Ovary (tissue), 9 donors: ENCODE measurements around the gene KCNJ12. TPM values are rescaled to one million over a fixed set of nuclear protein-coding genes. Genes with fewer than 3 reads are reported as not detected.

ENCODE experiments used
- DNase-seq, 5 donors: peaks; one replicate each; pipeline ENCODE4 v3.0.0-alpha.2; 2019 to 2020
- H3K27ac ChIP-seq, 2 donors: fragments of 200-600 bp; one replicate each; pipeline versions ENCODE4 v1.5.1 to v1.8.0; 2019 to 2022
- H3K27me3 ChIP-seq: fragments of 200-600 bp; one replicate; pipeline ENCODE4 v1.8.0; 2022
- H3K36me3 ChIP-seq: fragments of 200-600 bp; sonication (generic); one replicate; pipeline ENCODE4 v1.5.1; 2019
- H3K4me1 ChIP-seq: one replicate; pipeline ENCODE4 v1.8.1; 2013; ENCODE audit warnings: mild to moderate bottlenecking, moderate library complexity; ENCODE audit not compliant: insufficient read depth
- H3K4me3 ChIP-seq: fragments of 200-600 bp; sonication (generic); one replicate; pipeline ENCODE4 v1.5.1; 2017
- H3K9me3 ChIP-seq, 2 donors: fragments of 200-600 bp in 1 of 2; sonication (generic) in 1 of 2; one replicate each; pipeline versions ENCODE4 v1.5.1 to v1.8.1; 2013 to 2019; ENCODE audit warnings: mild to moderate bottlenecking in 1 of 2, moderate library complexity in 1 of 2
- CTCF ChIP-seq, 3 donors: fragments of 450-650 bp in 2 of 3; fragments of 200-600 bp in 1 of 3; IDR thresholded peaks; one replicate each; pipeline versions ENCODE4 v1.5.1 to v1.8.0; 2016 to 2022; ENCODE audit warnings: antibody characterized with exemption in 3 of 3, mild to moderate bottlenecking in 1 of 3
- EP300 ChIP-seq: sonication (generic); formaldehyde crosslinking; IDR thresholded peaks from one replicate; pipeline ENCODE4 v1.6.1; 2017; ENCODE audit warnings: antibody characterized with exemption
- POLR2A ChIP-seq: fragments of 450-650 bp; IDR thresholded peaks from one replicate; pipeline ENCODE4 v1.6.1; 2017; ENCODE audit warnings: antibody characterized with exemption, mild to moderate bottlenecking, moderate library complexity
- WGBS, 3 donors: extraction: QIAGEN DNeasy Blood & Tissue Kit in 1 of 3; methylation state at CpG; one replicate each; pipeline versions ENCODE4 v1.1.5 to v1.1.7; 2013 to 2017; 5-methylcytosine and 5-hydroxymethylcytosine counted together
- intact Hi-C, 4 donors: fragments of 100-400 bp; cut with DNase I; formaldehyde crosslinking; loops; one replicate each; pipeline versions ENCODE4 v1.11.0 to v1.15.1; 2022 to 2023
- polyA plus RNA-seq, 2 donors: library from polyadenylated mRNA; stranded (reverse); fragments of 200-250 nt in 1 of 2; fragments of 350-450 nt in 1 of 2; fragmentation: Illumina TruSeq in 1 of 2; extraction: RNeasy Lipid Tissue Mini Kit (QIAGEN cat#74804) in 1 of 2; gene quantifications; one replicate each; pipeline ENCODE4 v1.2.3, GENCODE V29; 2013 to 2014
- total RNA-seq, 7 donors: library from RNA; depleted of rRNA in 2 of 7; stranded (reverse); fragments of >200 nt in 2 of 7; fragmentation: NEBNext Ultra II Directional in 3 of 7; extraction: Animal tissue kit (Norgen Biotek cat#: 25700) in 3 of 7; gene quantifications; one replicate each; pipeline versions ENCODE4 v1.1.0 to v1.2.4, GENCODE V29; 2016 to 2023
- donor health status: DM: no; HTN: no; CAD: no; lungs with moderate emphysema.
- donor health status: DM: no; HTN: no; CAD: no.
- donor health status: Bipolar disorder and iron deficiency.
- donor health status: DM: yes; HTN: yes; CAD: no.
- donor health status: DM: no; HTN: no; CAD: no.
- donor health status: DM: yes; HTN: yes; CAD: no.

Gene KCNJ12
- total and polyA plus RNA-seq, 9 donors = 0.12 to 1.9 (median 0.46) TPM

GRCh38 chr17:21467739-21468490 is 91.8 kb downstream of the KCNJ12 start:
- 88 to 92% (median 90%) methylated on average over 13 of the region's 13 CpGs for WGBS, 3 donors
- Histone ChIP-seq H3K9me3 (no peaks in the 10 kb centered on the region), H3K4me1 (no peaks in the 10 kb centered on the region), H3K27me3 (no peaks in the 10 kb centered on the region), H3K4me3 (no peak overlapping the region), H3K36me3 (no peaks in the 10 kb centered on the region), H3K27ac (no peak overlapping the region)
- no peak for DNase-seq
- intact Hi-C loops = no loop called here
- TF ChIP-seq CTCF (IDR thresholded peaks at IDR 0.05) (no peak), POLR2A (no peak), EP300 (no peak)

Other genes starting within 250 kb of the KCNJ12 start
- gene DHRS7B, start 249.4 kb upstream of the KCNJ12 start, total RNA-seq = 10 to 100 TPM; 10.7 to 27.9 (median 13.6) TPM
- gene DHRS7B, start 249.4 kb upstream of the KCNJ12 start, polyA plus RNA-seq = 10 to 100 TPM; 19.2 to 28.3 TPM
- gene TMEM11, start 162.2 kb upstream of the KCNJ12 start, total RNA-seq = 10 to 100 TPM; 10.5 to 18.5 (median 15.8) TPM
- gene TMEM11, start 162.2 kb upstream of the KCNJ12 start, polyA plus RNA-seq = 10 to 100 TPM; 17.1 to 20.0 TPM
- 1 to 10 TPM; 2.8 to 9.0 (median 5.2) TPM for gene NATD1, start 122.9 kb upstream of the KCNJ12 start, total RNA-seq
- gene NATD1, start 122.9 kb upstream of the KCNJ12 start, polyA plus RNA-seq = 1 to 10 TPM; 6.2 to 6.7 TPM
- gene MAP2K3, start 91.6 kb upstream of the KCNJ12 start, total RNA-seq = 10 to 100 TPM in 6 of 7 donors, 1 to 10 TPM in 1; 9.1 to 45.5 (median 18.9) TPM
- 10 to 100 TPM in 1 of 2 donors, 1 to 10 TPM in 1; 9.5 to 11.1 TPM for gene MAP2K3, start 91.6 kb upstream of the KCNJ12 start, polyA plus RNA-seq